COR-L47 (cell line): ENCODE measurements around the gene SF3A2.

Experiments used
- DNase-seq: peaks from one replicate; lab custom pipeline; 2025; lab: John Stamatoyannopoulos, UW

SF3A2 gene

GRCh38 chr19:2207991-2208860 is 28.4 kb upstream of the SF3A2 start:
- no peak for DNase-seq

GRCh38 chr19:2208975-2209374 is 27.6 kb upstream of the SF3A2 start:
- no peak for DNase-seq

GRCh38 chr19:2209408-2209807 is 27.2 kb upstream of the SF3A2 start:
- no peak for DNase-seq

DNA sequence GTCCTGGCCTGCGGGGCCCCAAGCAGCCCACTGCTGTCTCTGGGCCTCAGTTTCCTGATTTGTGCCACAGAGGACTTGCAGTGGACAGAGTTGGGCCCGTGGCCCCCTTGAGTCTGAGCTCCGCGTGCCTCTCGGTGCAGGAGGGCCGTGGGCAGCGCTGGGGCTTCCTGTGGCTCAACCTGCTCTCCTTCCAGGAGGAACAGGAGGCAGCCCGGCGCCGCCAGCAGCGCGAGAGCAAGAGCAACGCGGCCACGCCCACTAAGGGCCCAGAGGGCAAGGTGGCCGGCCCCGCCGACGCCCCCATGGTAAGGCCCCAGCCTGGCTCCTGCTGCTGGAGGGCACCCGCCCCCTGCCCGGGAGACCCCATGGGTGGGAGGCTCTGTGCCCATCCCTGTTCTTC is 26.4 kb upstream of the SF3A2 start:
- DNase-seq: no peak

- no peak for DNase-seq
Measured at GRCh38 chr19:2210987-2211740, 25.5 kb upstream of the SF3A2 start.

DNA sequence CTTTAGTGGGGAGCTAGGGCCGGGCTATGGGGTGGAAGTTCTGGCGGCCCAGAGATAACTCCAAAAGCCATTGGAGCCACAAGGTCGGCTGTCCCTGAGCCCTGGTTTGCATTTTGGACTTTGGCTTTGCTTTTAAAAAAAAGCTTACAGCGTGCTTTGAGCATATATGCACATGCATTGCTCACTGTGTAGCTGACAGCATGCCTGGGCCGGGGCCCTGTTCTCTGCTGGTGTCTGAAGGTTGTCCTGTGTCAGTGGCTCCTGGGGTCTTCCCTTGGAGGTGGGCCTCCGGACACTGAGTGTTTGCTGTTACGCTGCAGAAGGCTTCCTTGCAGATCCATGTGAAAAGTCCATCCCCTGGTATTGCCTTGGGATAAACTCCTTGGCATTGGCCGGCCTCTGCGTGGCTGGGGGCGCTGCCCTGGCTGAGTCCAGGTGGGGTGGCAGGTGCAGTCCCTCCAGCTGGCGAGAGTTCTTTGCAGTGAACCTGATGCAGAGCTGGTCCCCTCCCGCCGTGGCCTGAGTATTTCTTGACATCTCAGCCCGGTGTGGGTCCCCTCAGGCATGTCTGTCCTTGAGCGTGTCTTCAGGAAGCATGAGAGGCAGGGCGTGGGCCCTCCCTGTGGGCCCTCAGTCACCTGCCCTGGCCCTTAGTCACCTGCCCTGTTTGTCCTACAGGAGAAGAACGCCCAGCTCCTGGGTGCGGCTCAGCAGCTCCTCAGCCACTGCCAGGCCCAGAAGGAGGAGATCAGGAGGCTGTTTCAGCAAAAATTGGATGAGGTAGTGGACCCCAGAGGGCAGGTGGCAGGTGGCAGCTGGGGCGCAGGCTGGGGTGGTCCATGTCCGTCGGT is 23.5 kb upstream of the SF3A2 start:
- DNase-seq: no peak

GRCh38 chr19:2213799-2214198 is 22.8 kb upstream of the SF3A2 start:
- DNase-seq: no peak

GRCh38 chr19:2214251-2214650 is 22.4 kb upstream of the SF3A2 start:
- no peak for DNase-seq

GRCh38 chr19:2215281-2215751 is 21.3 kb upstream of the SF3A2 start:
- no peak for DNase-seq

DNA sequence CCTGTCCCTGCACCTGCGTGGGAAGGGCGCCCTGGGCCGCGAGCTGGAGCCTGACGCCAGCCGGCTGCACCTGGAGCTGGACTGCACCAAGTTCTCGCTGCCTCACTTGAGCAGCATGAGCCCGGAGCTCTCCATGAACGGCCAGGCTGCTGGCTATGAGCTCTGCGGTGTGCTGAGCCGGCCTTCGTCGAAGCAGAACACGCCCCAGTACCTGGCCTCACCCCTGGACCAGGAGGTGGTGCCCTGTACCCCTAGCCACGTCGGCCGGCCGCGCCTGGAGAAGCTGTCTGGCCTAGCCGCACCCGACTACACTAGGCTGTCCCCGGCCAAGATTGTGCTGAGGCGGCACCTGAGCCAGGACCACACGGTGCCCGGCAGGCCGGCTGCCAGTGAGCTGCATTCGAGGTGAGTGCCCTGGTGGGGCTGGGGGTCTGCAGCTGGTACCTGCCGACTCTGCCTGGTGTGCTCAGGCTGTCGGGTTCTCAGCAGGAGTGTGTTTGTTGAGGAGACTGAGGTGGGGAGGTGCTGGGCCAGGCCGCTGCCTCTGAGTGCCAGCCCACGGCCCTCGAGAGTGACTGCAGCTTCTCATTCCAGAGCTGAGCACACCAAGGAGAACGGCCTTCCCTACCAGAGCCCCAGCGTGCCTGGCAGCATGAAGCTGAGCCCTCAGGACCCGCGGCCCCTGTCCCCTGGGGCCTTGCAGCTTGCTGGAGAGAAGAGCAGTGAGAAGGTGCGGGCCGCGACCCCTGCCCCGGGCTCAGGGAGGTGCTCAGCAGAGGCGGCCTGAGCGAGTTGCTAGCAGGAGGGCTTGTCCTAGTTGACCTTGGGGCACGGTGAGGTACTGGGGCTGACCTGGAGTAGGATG is 20.0 kb upstream of the SF3A2 start:
- no peak for DNase-seq

GRCh38 chr19:2217591-2217990 is 19.0 kb upstream of the SF3A2 start:
- DNase-seq: no peak

DNA sequence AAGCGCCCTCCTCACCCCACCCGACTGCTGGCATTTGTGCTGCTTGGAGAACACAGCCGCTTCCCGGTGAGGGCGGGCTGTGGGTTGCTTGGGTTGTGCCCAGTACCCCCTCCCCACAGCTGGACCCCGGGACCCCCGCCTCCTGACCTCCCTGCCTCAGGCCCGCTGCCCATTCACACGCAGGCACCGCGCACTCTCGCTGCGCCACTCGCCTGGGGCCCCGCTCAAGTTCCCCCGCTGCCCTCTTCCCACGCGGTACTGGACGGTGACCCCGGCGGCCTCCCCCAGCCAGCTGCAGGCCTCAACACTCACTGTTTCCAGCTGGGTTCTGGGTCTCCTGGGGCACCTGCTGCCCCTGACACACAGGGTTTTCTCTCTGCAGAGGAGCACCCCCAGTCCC is 16.9 kb upstream of the SF3A2 start:
- no peak for DNase-seq

DNA sequence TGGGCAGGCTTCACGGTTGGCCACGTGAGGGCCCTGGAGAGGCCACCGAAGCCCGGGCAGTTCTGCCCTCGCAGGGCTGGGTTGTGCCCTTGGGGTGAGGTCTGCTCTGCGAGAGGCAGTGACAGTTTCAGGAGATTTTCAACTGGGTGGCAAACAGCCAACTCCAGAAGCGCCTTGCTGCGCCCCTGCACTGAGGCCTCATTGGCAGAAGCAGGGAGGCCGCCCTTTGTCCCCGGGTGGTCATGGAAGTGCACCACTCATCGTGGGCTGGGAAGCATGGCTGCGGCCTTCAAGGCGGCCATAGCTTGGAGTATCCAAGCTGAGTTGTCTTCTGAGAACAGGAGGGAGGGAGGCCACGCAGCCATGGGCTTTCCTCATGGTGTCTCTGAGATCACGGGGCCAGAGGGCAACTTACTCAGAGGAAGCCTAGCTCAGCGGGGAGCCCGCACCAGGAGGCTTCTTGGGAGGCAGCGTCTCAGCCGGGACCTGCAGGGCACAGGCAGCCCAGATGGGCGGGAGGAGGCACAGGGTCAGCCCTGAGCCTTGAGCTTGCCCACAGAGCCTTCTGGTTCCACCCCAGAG is 15.3 kb upstream of the SF3A2 start:
- no peak for DNase-seq

- no peak for DNase-seq
Measured at GRCh38 chr19:2221918-2222317, 14.7 kb upstream of the SF3A2 start.

DNA sequence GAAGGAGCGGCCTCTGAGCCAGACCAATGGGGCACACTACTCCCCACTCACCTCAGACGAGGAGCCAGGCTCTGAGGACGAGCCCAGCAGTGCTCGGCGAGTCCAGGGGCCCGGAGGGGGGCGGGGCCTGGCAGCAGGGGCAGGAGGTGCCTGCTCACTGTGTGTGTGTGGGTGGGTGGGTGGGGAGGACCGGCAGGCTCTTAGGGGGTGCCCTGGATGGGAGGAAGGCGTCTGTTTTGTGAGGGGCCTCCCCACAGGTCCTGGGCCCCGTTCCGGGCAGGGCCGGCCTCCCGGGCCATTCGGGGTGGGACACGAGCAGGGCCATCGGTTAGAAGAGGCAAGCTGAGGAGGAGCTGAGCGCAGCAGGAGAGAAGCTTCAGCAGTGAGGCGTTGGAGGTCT is 13.2 kb upstream of the SF3A2 start:
- no peak for DNase-seq

DNA sequence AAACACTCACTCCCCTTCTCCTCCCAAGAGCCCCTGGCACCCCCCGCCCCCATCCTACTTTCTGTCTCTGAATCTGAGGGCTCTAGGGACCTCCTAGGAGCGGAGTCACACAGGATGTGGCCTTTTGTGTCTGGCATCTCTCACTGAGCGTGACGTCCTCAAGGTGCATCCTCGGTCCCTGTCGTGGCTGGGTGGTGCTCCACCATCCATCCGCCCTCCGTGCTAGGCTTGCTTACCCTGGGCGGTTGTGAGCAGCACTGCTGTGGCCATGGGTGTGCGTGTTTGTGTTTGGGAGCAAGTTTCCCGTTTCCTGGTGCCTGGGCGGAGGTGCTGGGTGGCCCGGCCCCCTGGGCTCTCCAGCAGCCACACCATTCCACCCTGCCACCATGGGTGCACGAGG is 12.7 kb upstream of the SF3A2 start:
- DNase-seq: no peak

- DNase-seq: no peak
Measured at GRCh38 chr19:2224754-2225349, 11.8 kb upstream of the SF3A2 start.

- no peak for DNase-seq
Measured at GRCh38 chr19:2225415-2226050, 11.1 kb upstream of the SF3A2 start.

DNA sequence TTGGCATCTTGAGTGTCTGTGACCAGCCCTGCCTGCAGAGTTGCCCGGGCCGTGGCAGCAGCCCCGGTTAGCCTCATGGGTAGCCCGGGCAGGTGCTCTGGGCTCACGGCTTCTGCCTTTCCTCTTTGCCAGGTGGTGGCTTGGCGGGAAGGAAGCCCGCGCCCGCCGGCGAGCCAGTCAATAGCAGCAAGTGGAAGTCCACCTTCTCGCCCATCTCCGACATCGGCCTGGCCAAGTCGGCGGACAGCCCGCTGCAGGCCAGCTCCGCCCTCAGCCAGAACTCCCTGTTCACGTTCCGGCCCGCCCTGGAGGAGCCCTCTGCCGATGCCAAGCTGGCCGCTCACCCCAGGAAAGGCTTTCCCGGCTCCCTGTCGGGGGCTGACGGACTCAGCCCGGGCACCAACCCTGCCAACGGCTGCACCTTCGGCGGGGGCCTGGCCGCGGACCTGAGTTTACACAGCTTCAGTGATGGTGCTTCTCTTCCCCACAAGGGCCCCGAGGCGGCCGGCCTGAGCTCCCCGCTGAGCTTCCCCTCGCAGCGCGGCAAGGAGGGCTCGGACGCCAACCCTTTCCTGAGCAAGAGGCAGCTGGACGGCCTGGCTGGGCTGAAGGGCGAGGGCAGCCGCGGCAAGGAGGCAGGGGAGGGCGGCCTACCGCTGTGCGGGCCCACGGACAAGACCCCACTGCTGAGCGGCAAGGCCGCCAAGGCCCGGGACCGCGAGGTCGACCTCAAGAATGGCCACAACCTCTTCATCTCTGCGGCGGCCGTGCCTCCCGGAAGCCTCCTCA is 10.4 kb upstream of the SF3A2 start:
- no peak for DNase-seq
